Retinal pigment epithelial cell (primary cell): Measurements from ENCODE around the gene SCGB2B2.

Experiments used
- DNase-seq: peaks from one replicate; pipeline ENCODE4 v3.0.0-alpha.2; 2010; ENCODE audit warnings: low read depth
- H3K4me3 ChIP-seq: 2 replicates; pipeline ENCODE4 v1.5.1; 2011; ENCODE audit warnings: mild to moderate bottlenecking, low read length, control low read depth, moderate library complexity
- TF ChIP-seq, protein P1 (sequence below): conservative IDR thresholded peaks from 2 replicates; pipeline ENCODE4 v1.5.1; 2011; ENCODE audit warnings: low read depth, low read length, control low read depth, inconsistent platforms

The SCGB2B2 gene, protein sequence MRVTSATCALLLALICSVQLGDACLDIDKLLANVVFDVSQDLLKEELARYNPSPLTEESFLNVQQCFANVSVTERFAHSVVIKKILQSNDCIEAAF

DNA sequence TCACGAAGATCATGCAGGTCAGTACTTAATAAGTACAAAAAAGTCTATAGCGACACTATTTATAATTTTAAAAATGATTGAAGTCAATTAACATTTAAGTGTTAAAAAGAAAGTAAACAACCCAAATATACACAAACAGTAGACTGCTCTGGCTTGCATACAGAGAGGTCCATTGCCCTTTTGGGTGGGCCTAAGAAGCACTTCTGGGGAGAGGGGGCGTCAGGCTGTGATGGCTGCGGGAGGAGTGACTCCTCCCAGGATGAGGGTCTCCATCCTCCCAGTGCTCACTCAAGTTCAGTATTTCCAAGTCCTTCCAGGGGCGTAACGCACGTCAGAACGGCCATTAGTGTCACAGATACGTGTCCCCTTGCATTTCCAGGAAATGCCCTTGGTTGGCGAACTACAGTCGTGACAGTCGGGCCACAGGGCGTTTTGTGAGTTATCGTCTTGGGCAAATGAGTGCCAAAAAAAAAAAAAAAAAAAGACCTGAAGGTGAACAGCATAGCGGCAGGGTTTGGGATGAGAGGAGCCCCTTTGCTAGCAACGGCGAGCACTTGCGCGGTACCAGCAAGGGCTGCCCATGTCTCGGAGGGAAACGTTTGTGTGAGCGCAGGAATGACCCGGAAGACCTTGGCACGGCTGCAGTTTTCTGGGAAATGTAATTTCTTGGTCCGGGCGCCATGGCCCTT is at the start of gene SCGB2B2:
TSS of gene SCGB2B2 (minus strand) at position 463 of the 689 bp plus-strand sequence. CDS start 82,596 bp downstream, outside the sequence.
- peak within 1 kb of the TSS; percentile 67 for H3K4me3 ChIP-seq
- TF ChIP-seq, protein P1, sequence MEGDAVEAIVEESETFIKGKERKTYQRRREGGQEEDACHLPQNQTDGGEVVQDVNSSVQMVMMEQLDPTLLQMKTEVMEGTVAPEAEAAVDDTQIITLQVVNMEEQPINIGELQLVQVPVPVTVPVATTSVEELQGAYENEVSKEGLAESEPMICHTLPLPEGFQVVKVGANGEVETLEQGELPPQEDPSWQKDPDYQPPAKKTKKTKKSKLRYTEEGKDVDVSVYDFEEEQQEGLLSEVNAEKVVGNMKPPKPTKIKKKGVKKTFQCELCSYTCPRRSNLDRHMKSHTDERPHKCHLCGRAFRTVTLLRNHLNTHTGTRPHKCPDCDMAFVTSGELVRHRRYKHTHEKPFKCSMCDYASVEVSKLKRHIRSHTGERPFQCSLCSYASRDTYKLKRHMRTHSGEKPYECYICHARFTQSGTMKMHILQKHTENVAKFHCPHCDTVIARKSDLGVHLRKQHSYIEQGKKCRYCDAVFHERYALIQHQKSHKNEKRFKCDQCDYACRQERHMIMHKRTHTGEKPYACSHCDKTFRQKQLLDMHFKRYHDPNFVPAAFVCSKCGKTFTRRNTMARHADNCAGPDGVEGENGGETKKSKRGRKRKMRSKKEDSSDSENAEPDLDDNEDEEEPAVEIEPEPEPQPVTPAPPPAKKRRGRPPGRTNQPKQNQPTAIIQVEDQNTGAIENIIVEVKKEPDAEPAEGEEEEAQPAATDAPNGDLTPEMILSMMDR = peak; percentile 20
- DNase-seq = peak; percentile 2

DNA sequence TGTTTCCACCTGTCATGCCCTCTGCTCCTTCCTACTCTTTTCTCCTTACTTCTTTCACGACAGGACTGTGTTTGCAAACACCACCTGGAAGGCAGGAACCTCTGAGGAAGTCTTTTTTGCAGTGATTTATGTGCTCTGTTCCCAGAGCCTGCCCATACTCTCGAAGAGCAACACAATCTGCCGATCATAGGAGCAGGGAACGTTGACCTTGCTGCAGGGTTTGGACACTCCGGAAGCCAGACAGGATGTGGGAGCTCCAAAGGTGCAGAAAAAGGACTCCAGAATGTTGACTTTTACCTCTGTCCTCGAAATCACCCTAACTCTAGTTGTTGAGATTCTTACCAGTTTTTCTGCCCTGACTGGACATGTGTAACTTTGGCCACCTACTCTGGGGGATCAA is 48.4 kb upstream of the SCGB2B2 start:
- no peak overlapping the region for H3K4me3 ChIP-seq
- no peak for DNase-seq
- TF ChIP-seq, protein P1 = no peak

DNA sequence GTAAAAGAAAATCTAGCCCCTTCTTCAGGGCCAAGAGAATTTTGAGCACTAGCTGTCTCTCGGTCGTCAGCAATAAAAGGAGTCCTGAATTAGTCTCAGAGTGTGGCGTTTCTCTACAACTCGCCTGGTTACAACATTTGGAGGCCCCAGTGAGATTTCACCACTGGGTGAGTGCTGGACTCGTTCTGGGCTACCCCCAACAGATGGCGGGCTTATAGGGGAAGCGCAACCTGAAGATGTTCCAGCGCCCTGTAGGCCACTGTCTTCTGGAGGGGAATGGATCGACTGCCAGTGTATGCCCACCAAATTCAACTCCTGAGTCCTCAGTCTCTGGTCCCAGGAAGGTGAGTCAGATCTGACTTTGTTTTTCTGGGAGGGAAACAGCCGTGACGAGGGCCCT is 45.4 kb upstream of the SCGB2B2 start:
- no peak for DNase-seq
- no peak overlapping the region for H3K4me3 ChIP-seq
- TF ChIP-seq, protein P1 = no peak

DNA sequence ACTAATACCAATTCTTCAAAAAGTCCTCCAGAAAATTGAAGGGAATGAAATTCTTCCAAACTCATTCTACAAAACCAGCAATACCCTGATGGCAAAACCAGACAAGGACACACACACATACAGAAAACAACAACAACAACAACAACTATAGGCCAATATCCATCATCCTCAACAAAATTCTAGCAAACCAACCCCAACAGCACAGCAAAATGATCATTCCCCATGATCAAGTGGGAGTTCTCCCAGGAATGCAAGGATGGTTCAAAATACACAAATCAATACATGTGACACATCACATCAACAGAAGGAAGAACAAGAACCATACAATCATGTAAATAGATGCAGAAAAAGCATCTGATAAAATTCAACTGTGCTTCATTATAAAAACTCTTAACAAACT is 38.4 kb upstream of the SCGB2B2 start:
- no peak overlapping the region for H3K4me3 ChIP-seq
- DNase-seq = no peak
- TF ChIP-seq, protein P1 = no peak

DNA sequence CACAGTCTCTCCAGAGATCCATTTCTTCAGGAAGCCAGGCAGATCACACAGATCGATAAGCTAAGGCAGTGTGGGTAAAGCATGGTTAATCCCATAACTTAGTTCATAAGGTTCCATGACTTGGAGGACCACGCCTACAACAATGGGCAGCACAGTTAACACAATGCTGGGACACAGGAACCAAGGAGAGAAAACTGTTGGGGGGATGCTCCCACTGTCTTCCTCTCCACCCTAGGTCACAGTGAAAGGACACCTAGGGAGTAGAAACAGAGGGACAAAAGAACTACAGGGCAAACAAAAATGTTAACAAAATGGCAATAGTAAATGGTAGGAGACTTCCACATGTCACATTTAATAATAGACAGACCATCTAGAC is 36.3 kb upstream of the SCGB2B2 start:
- no peak for DNase-seq
- H3K4me3 ChIP-seq = no peak overlapping the region
- TF ChIP-seq, protein P1 = no peak

DNA sequence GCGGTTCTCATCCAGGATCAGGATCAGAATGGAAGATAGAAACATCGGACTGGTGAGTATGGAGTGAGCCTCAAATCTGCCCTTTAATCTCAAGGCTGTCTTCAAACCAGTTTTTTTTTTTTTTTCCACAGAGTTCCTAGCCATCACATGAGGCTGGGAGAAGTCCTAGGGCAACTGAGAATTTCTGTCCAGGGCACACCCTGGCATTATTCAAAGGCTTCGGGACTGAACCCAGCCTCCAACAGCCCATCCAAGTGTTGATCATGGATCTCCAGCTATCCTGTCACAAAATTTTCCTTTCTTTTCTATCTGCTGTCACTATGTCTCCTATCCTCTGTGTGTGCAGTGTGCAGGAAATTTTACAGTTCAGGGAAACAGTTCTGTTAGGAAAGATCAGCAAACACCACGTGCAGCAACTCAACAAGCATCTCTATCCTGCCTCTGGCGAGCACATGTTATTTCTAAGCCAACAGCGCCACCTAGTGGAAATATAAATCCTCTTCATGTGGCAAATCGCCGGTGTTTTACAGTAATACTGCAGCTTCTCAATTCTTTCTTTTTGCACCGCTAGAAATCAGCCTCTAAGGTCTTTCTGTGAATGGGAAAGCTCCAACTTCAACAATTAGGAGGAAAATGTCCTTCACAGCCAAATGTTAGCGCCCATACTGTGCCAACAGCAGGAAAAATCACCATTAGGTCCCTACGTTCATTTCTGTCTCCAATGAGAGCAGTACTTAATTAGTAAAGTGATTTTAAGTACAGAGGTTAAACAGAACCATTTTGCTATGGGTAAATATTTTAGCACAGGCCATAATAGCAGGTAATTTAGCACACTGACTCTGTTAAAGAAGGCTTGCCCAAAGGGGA is 35.7 kb upstream of the SCGB2B2 start:
- DNase-seq = peak; percentile 23

More for the DNA sequence above, 35.7 kb upstream of the SCGB2B2 start:
- no peak overlapping the region for H3K4me3 ChIP-seq
- TF ChIP-seq, protein P1 = peak; percentile 47
